Measurements from ENCODE around the gene FBN1. TPM values are rescaled to one million over a fixed set of nuclear protein-coding genes. Genes with fewer than 3 reads are reported as not detected.

FBN1 gene
- total RNA-seq, 4 donors from 2014 or later: 128 to 325 (median 215) TPM

- no peak for TF ChIP-seq CTCF (IDR thresholded peaks at IDR 0.05; ENCODE audit: low read depth)
These were observed 249.9 kb downstream of the FBN1 start for GRCh38 chr15:48395521-48396011.

GRCh38 chr15:48394970-48395369 is 250.5 kb downstream of the FBN1 start:
- no peak for TF ChIP-seq CTCF (IDR thresholded peaks at IDR 0.05; ENCODE audit: low read depth)

GRCh38 chr15:48393645-48394506 is 251.6 kb downstream of the FBN1 start:
- TF ChIP-seq CTCF (IDR thresholded peaks at IDR 0.05; ENCODE audit: low read depth): no peak

GRCh38 chr15:48392356-48392755 is 253.2 kb downstream of the FBN1 start:
- TF ChIP-seq CTCF (IDR thresholded peaks at IDR 0.05; ENCODE audit: low read depth): no peak

- TF ChIP-seq CTCF (IDR thresholded peaks at IDR 0.05; ENCODE audit: low read depth): no peak
These were observed 253.6 kb downstream of the FBN1 start for GRCh38 chr15:48391950-48392349.

- TF ChIP-seq CTCF (IDR thresholded peaks at IDR 0.05; ENCODE audit: low read depth): no peak
These were observed 255.8 kb downstream of the FBN1 start for GRCh38 chr15:48389691-48390143.

- no peak for TF ChIP-seq CTCF (IDR thresholded peaks at IDR 0.05; ENCODE audit: low read depth)
These were observed 256.6 kb downstream of the FBN1 start for GRCh38 chr15:48388910-48389309.

Measured in subcutaneous adipose tissue (tissue), 4 donors.